DND-41 (cell line): ENCODE measurements around the gene NR4A1.

Experiments used
- ATAC-seq: fragments of 200-7000 bp; cut with Tn5 transposase; 3 replicates; pipeline ENCODE4 v1.9.1; 2021; ENCODE audit warnings: low read depth; ENCODE audit not compliant: insufficient read depth
- DNase-seq: peaks from one replicate; pipeline ENCODE4 v3.0.0-alpha.2; 2020
- H2AFZ ChIP-seq: 2 replicates; pipeline ENCODE4 v1.6.0; 2012; ENCODE audit warnings: low read depth, low read length
- H3K27ac ChIP-seq: 2 replicates; pipeline ENCODE4 v1.5.1; 2012; ENCODE audit warnings: low read length, inconsistent platforms
- H3K27me3 ChIP-seq: fragments of 200-600 bp; sonication (generic); 2 replicates; pipeline ENCODE4 v1.6.0; 2012; ENCODE audit warnings: low read length, mild to moderate bottlenecking, inconsistent platforms; ENCODE audit not compliant: insufficient read depth, poor library complexity
- H3K36me3 ChIP-seq: 2 replicates; pipeline ENCODE4 v1.5.1; 2012; ENCODE audit warnings: low read length, inconsistent platforms; ENCODE audit not compliant: insufficient read depth
- H3K4me1 ChIP-seq: 2 replicates; pipeline ENCODE4 v1.5.1; 2012; ENCODE audit warnings: mild to moderate bottlenecking, low read length; ENCODE audit not compliant: insufficient read depth
- H3K4me2 ChIP-seq: 2 replicates; pipeline ENCODE4 v1.6.0; 2012; ENCODE audit warnings: mild to moderate bottlenecking, moderate library complexity, low read length, inconsistent platforms; ENCODE audit not compliant: insufficient read depth
- H3K4me3 ChIP-seq, 2 experiments: fragments of 200-600 bp in 1 of 2; shearing (Covaris generic) in 1 of 2; 2 replicates each; pipeline ENCODE4 v1.5.1; 2012 to 2016; ENCODE audit warnings: inconsistent platforms in 2 of 2, low read length in 2 of 2, mild to moderate bottlenecking in 2 of 2, low read depth in 1 of 2, moderate library complexity in 1 of 2
- H3K79me2 ChIP-seq: 2 replicates; pipeline ENCODE4 v1.6.0; 2012; ENCODE audit warnings: low read length, inconsistent platforms; ENCODE audit not compliant: insufficient read depth
- H3K9ac ChIP-seq: 2 replicates; pipeline ENCODE4 v1.6.0; 2012; ENCODE audit warnings: low read depth, mild to moderate bottlenecking, inconsistent platforms, low read length, moderate library complexity
- H3K9me3 ChIP-seq: 2 replicates; pipeline ENCODE4 v1.5.1; 2012; ENCODE audit warnings: low read length, moderate library complexity, mild to moderate bottlenecking, inconsistent platforms; ENCODE audit not compliant: insufficient read depth, severe bottlenecking
- H4K20me1 ChIP-seq: 2 replicates; pipeline ENCODE4 v1.6.0; 2012; ENCODE audit warnings: low read length; ENCODE audit not compliant: insufficient read depth
- EZH2 ChIP-seq: IDR thresholded peaks from 3 replicates; pipeline ENCODE4 v1.6.1; 2012; ENCODE audit warnings: borderline replicate concordance, low read depth, mild to moderate bottlenecking, moderate library complexity, low read length, inconsistent platforms; ENCODE audit not compliant: severe bottlenecking
- TF ChIP-seq, protein P1 (sequence below): IDR thresholded peaks from 2 replicates; pipeline ENCODE4 v1.5.1; 2012; ENCODE audit warnings: borderline replicate concordance, low read length, moderate library complexity, mild to moderate bottlenecking; ENCODE audit not compliant: poor library complexity, severe bottlenecking; ENCODE audit errors: extremely low read depth

The NR4A1 gene

DNA sequence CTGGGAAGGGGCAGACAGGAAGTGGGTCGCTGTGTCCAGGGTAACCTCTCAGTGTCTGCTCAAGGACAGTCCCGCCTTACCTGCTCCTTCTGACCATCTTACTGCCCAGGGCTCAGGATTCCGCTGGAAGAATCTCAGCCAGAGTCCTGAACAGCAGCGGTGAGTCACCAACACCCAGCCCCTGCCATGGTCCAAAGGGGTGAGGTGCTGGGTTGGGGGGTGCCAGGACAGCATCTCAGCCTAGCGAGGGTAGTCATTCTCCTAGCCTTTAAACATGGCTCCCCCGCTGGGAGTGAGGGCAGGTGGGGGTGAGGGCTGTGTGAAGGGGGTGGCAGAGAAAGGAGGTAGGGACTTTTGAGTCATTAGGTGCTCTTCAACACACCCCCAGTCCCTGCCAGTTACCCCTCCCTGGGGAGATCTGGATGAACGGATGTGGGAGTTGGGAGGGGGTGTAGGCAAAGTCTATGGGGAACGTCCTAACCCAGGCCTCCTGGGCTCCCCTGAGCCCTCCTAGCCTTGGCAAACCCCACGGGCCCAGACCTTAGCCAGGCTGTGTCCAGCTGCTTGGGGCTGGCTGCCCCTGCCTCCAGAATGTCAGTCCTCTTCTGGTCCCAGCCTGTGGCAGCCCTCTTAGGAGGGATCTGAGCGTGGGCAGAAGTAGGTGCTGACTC lies 42.0 kb upstream of the NR4A1 start:
- Histone ChIP-seq H3K9me3 (no peaks in the 10 kb centered on the region), H3K4me3 (no peak overlapping the region), H3K4me2 (no peak overlapping the region), H3K9ac (no peak overlapping the region), H4K20me1 (peaks cover 17% of the 10 kb centered on the region), H2AFZ (no peak overlapping the region), H3K4me1 (peaks cover 16% of the 10 kb centered on the region), H3K27me3 (peaks cover 38% of the 10 kb centered on the region), H3K36me3 (no peaks in the 10 kb centered on the region), H3K79me2 (no peaks in the 10 kb centered on the region), H3K27ac (no peak overlapping the region)
- no peak for ATAC-seq
- TF ChIP-seq, protein P1, sequence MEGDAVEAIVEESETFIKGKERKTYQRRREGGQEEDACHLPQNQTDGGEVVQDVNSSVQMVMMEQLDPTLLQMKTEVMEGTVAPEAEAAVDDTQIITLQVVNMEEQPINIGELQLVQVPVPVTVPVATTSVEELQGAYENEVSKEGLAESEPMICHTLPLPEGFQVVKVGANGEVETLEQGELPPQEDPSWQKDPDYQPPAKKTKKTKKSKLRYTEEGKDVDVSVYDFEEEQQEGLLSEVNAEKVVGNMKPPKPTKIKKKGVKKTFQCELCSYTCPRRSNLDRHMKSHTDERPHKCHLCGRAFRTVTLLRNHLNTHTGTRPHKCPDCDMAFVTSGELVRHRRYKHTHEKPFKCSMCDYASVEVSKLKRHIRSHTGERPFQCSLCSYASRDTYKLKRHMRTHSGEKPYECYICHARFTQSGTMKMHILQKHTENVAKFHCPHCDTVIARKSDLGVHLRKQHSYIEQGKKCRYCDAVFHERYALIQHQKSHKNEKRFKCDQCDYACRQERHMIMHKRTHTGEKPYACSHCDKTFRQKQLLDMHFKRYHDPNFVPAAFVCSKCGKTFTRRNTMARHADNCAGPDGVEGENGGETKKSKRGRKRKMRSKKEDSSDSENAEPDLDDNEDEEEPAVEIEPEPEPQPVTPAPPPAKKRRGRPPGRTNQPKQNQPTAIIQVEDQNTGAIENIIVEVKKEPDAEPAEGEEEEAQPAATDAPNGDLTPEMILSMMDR, result no peak
- TF ChIP-seq EZH2, result no peak
- DNase-seq, result no peak

DNA sequence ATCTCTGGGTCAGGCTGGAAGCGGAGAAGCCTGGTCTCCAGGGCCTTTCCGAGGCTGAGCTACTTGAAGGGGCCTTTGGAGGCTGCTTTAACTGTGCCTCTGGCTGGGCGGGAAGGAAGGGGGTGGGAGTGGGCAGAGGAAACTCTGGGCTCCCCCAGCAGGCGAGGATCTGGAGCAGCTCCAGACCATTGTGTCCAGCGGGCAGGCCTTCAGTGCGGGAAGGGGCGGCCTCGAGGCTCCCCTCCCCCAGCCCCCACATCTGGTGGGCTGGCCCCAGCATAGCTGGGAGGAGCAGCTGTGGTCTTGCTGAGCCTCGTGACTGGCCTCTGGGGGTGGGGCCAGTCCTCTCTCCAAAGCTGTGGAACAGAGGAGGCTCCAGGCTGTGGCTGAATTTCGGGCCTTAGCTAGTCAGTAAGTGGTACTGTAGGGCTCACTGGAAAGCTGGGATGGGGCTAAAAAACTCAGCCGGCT lies 41.1 kb upstream of the NR4A1 start:
- Histone ChIP-seq H3K9ac (no peak overlapping the region), H3K4me3 (no peak overlapping the region)

DNA sequence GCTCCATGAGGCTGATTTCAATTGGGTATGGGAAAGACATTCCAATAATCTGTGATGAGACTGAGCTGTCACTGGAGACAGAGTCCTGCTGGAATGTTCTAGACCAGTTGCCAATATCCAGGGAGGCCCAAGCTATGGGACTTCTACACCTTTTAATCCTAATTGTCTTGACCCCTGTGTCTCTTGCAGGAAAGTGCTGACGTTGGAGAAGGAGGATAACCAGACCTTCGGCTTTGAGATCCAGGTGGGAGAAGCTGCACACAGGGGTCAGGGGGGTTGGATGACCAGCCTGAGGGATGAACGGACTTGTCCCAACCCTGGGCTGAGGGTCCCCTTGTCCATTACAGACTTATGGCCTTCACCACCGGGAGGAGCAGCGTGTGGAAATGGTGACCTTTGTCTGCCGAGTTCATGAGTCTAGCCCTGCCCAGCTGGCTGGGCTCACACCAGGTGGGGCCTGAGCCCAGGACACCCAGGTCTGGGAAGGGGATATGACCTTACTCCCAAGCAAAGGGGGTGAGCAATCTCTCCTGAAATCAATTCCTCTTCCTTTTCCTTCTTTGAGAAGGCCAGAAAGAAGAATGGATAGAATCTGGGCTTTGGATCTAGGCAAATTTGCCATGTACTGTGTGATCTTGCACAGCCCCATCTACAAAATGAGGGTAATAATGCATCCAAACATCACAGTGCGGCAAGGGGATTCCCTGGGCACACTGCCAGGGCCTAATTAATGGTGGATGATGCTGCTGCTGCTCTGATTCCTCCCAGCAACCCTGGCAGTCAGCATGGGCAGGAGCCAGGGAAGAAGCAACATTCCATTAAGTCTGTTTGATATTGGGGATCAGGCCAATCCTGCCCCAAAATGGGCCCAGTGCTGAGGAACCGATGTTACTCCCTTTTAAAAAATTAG lies 40.3 kb upstream of the NR4A1 start:
- H3K4me3 ChIP-seq, result no peak overlapping the region
- H3K27ac ChIP-seq, result no peak overlapping the region
- DNase-seq, result no peak

More for the DNA sequence above, 41.1 kb upstream of the NR4A1 start:
- ATAC-seq (no peak), DNase-seq (no peak)
- Histone ChIP-seq H3K27me3 (peaks cover 38% of the 10 kb centered on the region), H3K9me3 (no peaks in the 10 kb centered on the region), H3K4me1 (peaks cover 16% of the 10 kb centered on the region), H3K79me2 (no peaks in the 10 kb centered on the region), H3K27ac (no peak overlapping the region), H3K36me3 (no peaks in the 10 kb centered on the region), H3K4me2 (no peak overlapping the region), H2AFZ (no peak overlapping the region), H4K20me1 (peaks cover 16% of the 10 kb centered on the region)
- TF ChIP-seq EZH2, result no peak
- TF ChIP-seq, protein P1, result no peak

More for the DNA sequence above, 40.3 kb upstream of the NR4A1 start:
- H2AFZ ChIP-seq, result no peak overlapping the region
- no peak for ATAC-seq
- H3K4me2 ChIP-seq, result no peak overlapping the region
- no peak for TF ChIP-seq EZH2
- TF ChIP-seq, protein P1, result no peak
- H3K27me3 ChIP-seq, result peaks cover 30% of the 10 kb centered on the region
- no peaks in the 10 kb centered on the region for H3K36me3 ChIP-seq
- H4K20me1 ChIP-seq, result peaks cover 9% of the 10 kb centered on the region
- peaks cover 22% of the 10 kb centered on the region for H3K4me1 ChIP-seq
- no peaks in the 10 kb centered on the region for H3K79me2 ChIP-seq
- no peaks in the 10 kb centered on the region for H3K9me3 ChIP-seq
- no peak overlapping the region for H3K9ac ChIP-seq
